ENCODE data around the gene ZNF770.
A peak's percentile ranks its signal among the peaks of the same experiment; 100 is the strongest.

Gene ZNF770

GRCh38 chr15:35013370-35013769, 25.3 kb upstream of the ZNF770 start:
- peak; percentile 47 for DNase-seq (ENCODE audit: low read depth)
- no peak for TF ChIP-seq CTCF (conservative IDR thresholded peaks at IDR 0.05; ENCODE audit: control insufficient read depth, insufficient read depth, low read depth, low read length)
- H3K4me3 ChIP-seq (ENCODE audit: control insufficient read depth, low read depth, low read length): no peak overlapping the region

GRCh38 chr15:35007397-35007796, 19.3 kb upstream of the ZNF770 start:
- no peak overlapping the region for H3K4me3 ChIP-seq (ENCODE audit: control insufficient read depth, low read depth, low read length)
- no peak for TF ChIP-seq CTCF (conservative IDR thresholded peaks at IDR 0.05; ENCODE audit: control insufficient read depth, insufficient read depth, low read depth, low read length)
- no peak for DNase-seq (ENCODE audit: low read depth)

- DNase-seq (ENCODE audit: low read depth): no peak
- no peak overlapping the region for H3K4me3 ChIP-seq (ENCODE audit: control insufficient read depth, low read depth, low read length)
- no peak for TF ChIP-seq CTCF (conservative IDR thresholded peaks at IDR 0.05; ENCODE audit: control insufficient read depth, insufficient read depth, low read depth, low read length)
These were observed 17.8 kb upstream of the ZNF770 start for GRCh38 chr15:35005933-35006332.

GRCh38 chr15:35003928-35004327, 15.8 kb upstream of the ZNF770 start:
- no peak for DNase-seq (ENCODE audit: low read depth)
- no peak for TF ChIP-seq CTCF (conservative IDR thresholded peaks at IDR 0.05; ENCODE audit: control insufficient read depth, insufficient read depth, low read depth, low read length)
- no peak overlapping the region for H3K4me3 ChIP-seq (ENCODE audit: control insufficient read depth, low read depth, low read length)

- TF ChIP-seq CTCF (conservative IDR thresholded peaks at IDR 0.05; ENCODE audit: control insufficient read depth, insufficient read depth, low read depth, low read length): no peak
- H3K4me3 ChIP-seq (ENCODE audit: control insufficient read depth, low read depth, low read length): no peak overlapping the region
- peak; percentile 97 for DNase-seq (ENCODE audit: low read depth)
These were observed 12.4 kb upstream of the ZNF770 start for GRCh38 chr15:35000511-35000910.

- no peak for TF ChIP-seq CTCF (conservative IDR thresholded peaks at IDR 0.05; ENCODE audit: control insufficient read depth, insufficient read depth, low read depth, low read length)
- DNase-seq (ENCODE audit: low read depth): peak; percentile 60
- no peak overlapping the region for H3K4me3 ChIP-seq (ENCODE audit: control insufficient read depth, low read depth, low read length)
These were observed 11.8 kb upstream of the ZNF770 start for GRCh38 chr15:34999906-35000305.

- no peak for DNase-seq (ENCODE audit: low read depth)
- no peak for TF ChIP-seq CTCF (conservative IDR thresholded peaks at IDR 0.05; ENCODE audit: control insufficient read depth, insufficient read depth, low read depth, low read length)
- H3K4me3 ChIP-seq (ENCODE audit: control insufficient read depth, low read depth, low read length): no peak overlapping the region
These were observed 6.8 kb upstream of the ZNF770 start for GRCh38 chr15:34994925-34995324.

Data from fibroblast of mammary gland (primary cell).